T47D (cell line): ENCODE measurements around the gene UBE2R2.
"Not testable (repeated sequence)": the region's sequence is repeated elsewhere in the genome, so short reads cannot be mapped to it uniquely, and the experiment has no call there.

Experiments used
- DNase-seq, 2 experiments: peaks; one replicate each; pipeline versions ENCODE4 v3.0.0 to v3.0.0-alpha.2; 2011 to 2012; ENCODE audit warnings: low read depth in 1 of 2, low spot score in 1 of 2
- JUND ChIP-seq: IDR thresholded peaks from 2 replicates; pipeline ENCODE4 v1.6.1; 2012; ENCODE audit warnings: low read depth
- in situ Hi-C: cut with HindIII; loops from 2 replicates; pipeline ENCODE4 v1.10.0; 2016; ENCODE audit warnings: low sequenced_read_pairs, low pct_unique_long_range_greater_than_20kb

Gene UBE2R2

DNA sequence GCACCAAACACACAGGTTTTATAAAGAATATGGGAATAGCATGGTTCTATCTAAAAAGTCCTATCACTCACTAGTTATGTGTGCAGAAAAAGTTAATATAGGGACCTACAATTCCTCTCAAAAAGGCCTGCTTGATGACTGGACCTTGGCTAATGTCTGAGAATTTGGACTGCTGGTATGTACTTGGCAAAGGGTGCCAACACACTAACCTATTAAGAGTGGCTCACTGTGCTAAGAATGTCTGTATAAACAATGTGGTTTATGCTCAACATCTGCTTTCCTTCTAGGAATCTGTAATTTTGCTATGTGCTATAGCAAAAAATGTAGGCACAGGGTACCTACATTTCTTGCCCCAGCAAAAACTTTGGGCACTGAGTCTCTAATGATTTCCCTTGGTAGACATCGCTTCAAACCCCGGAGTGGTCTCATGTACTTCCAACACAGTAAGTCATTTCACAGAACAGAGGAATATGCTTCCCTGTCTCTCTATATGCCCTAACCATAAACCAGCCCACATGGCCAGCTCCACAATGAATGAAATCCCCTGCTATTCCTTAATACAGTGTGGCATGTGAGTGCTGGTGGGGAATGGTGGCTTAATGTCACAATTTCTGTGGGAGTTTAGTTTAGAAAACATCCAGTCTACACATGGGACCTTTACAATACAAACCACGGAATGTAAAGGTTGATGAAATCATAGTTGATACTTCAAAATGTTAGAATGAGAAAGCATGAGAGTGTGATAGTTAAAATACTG, 130.0 kb downstream of the UBE2R2 start:
- TF ChIP-seq JUND = no peak
- in situ Hi-C loops = no loop called here
- DNase-seq = peak in 1 of 2 experiments; percentile 39

DNA sequence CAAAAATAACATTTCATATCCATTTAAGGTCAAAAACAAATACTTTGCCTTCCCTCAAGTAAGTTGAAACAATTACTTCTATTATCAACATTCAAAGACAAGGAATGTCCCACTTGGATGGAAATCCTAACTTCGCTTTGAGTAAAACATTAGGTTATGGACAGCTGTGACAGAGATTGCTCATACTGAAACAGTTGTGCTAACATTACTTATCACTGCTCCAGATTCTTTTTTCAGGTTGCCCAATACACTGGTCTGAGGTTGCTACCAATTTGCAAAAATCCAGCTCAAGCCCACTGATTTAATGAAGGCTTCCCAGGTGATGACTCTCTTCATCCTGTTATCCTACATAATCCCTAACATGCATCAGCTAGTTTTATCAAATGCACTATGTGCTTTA, 133.4 kb downstream of the UBE2R2 start:
- TF ChIP-seq JUND = no peak
- DNase-seq = no peak
- in situ Hi-C loops = no loop called here

DNA sequence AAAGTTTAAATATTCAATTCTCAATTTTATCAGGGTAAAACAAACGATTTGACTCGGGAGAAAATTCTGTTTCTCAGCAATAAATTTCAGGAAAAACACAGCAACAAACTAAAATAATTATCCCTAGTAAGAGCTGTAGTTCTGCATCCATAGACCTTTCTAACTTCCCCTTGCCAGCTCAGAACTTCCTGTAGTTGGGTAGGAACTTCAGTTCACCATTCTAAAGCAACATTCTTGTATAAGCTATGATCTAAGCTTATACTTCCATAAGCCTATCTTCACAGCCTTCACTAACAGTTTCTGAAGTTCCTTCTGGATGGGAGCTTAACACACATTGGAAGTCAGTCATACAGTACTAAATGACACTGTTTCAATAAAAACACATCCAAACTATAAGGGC, 135.1 kb downstream of the UBE2R2 start:
- DNase-seq = no peak
- in situ Hi-C loops = no loop called here
- TF ChIP-seq JUND = no peak

DNA sequence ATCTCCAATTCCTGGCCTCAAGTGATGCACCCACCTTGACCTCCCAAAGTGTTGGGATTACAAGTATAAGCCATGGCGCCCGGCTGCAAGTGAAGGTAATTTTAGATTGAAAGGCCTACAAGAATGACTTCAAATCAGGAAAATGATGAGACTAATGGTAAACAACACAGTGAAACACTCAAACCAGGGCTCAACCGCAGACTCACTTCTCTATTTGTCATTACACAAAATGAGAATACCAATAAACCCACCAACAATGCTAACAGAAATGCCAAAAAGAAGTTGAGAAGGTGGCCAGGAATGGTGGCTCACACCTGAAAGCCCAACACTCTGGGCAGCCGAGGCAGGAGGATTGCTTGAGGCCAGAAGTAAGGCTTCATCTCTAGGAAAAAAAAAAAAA, 139.6 kb downstream of the UBE2R2 start:
- no peak for DNase-seq
- no peak for TF ChIP-seq JUND
- in situ Hi-C loops = no loop called here

DNA sequence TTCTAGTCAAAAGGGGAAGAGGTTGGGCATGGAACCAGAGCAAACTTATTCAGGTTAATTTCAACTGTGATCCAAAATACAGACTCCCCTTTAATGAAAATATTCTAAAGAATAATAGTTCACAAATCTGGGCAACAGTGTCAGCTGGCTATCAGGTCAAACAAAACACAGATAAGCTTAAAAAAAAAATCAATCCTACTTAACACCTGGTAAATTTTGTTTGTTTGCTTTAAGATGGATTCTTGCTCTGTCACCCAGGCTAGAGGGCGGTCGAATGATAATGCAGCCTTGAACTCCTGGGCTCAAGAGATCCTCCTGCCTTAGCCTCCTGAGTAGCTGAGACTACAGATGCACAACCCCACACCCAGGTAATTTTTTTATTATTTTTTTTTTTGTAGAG, 142.8 kb downstream of the UBE2R2 start:
- TF ChIP-seq JUND = no peak
- in situ Hi-C loops = no loop called here
- DNase-seq = no peak

DNA sequence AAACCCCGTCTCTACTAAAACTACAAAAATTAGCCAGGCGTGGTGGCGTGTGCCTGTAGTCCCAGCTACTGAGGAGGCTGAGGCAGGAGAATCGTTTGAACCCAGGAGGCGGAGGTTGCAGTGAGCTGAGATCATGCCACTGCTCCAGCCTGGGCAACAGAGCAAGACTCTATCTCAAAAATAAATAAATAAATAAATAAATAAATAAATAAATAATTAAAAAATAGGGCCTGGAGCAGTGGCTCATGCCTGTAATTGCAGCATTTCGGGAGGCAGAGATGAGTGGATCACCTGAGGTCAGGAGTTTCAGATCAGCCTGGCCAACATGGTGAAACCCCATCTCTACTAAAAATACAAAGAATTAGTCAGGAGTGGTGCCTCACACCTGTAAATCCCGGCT, 145.5 kb downstream of the UBE2R2 start:
- DNase-seq, in situ Hi-C loops: not testable (repeated sequence)

DNA sequence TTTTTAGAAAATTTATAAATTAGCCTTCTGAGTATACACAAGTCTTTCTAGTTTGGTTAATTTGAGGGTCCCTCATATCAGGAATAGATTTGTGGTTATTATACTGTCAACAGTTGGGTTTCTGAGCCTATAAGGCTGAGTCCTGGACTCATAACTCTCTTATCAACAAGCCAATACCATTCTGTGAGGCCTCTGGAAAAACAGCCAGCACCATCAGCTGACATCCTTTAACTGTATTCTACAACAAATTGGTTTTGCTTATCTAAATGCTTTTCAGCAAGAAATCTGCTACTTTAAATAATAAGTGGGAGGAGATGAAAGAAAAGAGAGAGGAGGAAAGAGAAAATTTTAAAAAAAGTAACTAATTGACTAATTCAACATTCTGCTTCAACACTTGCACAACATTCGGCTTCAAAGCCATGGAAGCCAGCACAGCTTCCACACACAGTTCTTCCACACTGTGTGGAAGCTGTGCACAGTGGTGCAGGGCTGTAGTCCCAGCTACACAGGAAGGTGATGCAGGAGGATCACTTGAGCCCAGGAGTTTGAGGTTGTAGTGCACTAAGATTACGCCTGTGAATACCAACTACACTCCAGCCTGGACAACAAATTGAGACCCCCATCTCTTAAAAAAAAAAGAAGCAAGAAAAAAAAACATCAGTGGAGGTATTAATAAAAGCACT, 147.3 kb downstream of the UBE2R2 start:
- no peak for TF ChIP-seq JUND
- in situ Hi-C loops = no loop called here
- DNase-seq = no peak
